Breast epithelium (tissue), 3 donors: ENCODE measurements around the gene TCEAL3.

Experiments
- CTCF ChIP-seq, 3 donors: fragments of 450-650 bp; IDR thresholded peaks; one replicate each; pipeline ENCODE4 v1.5.1; 2016 to 2017; ENCODE audit warnings: antibody characterized with exemption in 3 of 3, mild to moderate bottlenecking in 3 of 3, moderate library complexity in 3 of 3
- POLR2A ChIP-seq: fragments of 450-650 bp; IDR thresholded peaks from one replicate; pipeline ENCODE4 v1.6.1; 2016; ENCODE audit warnings: antibody characterized with exemption, mild to moderate bottlenecking, moderate library complexity
- POLR2AphosphoS5 ChIP-seq, 3 donors: sonication (generic); formaldehyde crosslinking; IDR thresholded peaks; one replicate each; pipeline ENCODE4 v1.6.1; 2017; ENCODE audit warnings: antibody characterized with exemption in 3 of 3

GRCh38 chrX:103626855-103627254 is 19.1 kb downstream of the TCEAL3 start:
- TF ChIP-seq CTCF (IDR thresholded peaks at IDR 0.05) (no peak), POLR2A (no peak), POLR2AphosphoS5 (IDR thresholded peaks at IDR 0.05) (no peak)
